ENCODE data around the gene ADAMTS9.

GRCh38 chr3:64518950-64519349 lies 168.8 kb downstream of the ADAMTS9 start:
- TF ChIP-seq CTCF (IDR thresholded peaks at IDR 0.05; ENCODE audit: insufficient read depth, low read length) (no peak), POLR2AphosphoS5 (IDR thresholded peaks at IDR 0.05; ENCODE audit: low read depth) (no peak), SPI1 (IDR thresholded peaks at IDR 0.05; ENCODE audit: borderline replicate concordance, low read depth) (no peak), REST (IDR thresholded peaks at IDR 0.05; ENCODE audit: insufficient replicate concordance, low read depth) (no peak), GABPA (IDR thresholded peaks at IDR 0.05; ENCODE audit: low read depth) (no peak)
